ENCODE results near the gene SP2. TPM values are rescaled to one million over a fixed set of nuclear protein-coding genes. Genes with fewer than 3 reads are reported as not detected.

SP2 gene
- total and polyA plus RNA-seq, 2 of the 8 experiments (the other 6 are each of a cell fraction or from before 2014, with no cell fraction given) = 5.6 to 13.8 TPM

DNA sequence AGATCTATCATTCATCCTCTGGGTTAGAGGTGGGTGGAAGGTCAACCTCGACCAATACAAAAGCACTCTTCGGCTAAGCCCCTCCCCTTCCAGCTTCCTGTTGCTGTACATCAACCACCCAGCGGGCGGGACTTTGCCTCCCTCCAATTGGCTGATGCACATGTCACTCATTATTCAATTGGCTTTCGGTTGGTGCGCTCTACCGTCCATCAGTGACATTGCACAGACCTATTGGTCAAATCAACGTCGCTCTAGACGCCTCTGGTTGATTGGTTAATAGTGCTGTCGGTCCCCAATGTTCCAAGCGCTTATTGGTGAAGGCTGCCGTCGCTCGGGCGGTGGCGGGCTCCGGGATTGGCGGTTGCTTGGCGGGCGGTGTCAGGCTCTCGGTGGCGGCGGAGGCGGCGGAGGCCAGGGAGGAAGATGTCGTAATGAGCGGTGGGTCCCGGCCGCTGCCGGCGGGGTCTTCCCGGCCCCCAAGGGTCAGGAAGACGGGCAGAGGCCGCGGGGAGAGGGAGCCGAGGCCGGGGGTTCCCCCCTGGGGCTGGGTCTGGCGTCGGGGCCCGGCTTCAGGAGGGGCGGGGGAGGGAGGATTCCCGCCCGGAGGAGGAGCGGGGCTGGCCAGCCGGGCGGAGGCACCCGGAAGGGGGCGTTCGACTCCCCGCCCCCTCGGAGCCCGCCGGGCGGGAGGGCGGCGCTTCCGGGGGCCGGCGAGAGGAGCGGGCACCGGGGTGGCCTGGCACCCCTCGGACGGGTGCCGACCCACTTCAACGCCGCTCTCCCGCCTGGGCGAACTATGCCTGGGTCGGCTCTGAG is at the start of gene SP2 (continued):
- TF ChIP-seq POLR2AphosphoS5 (IDR thresholded peaks at IDR 0.05; ENCODE audit: low read depth, low read length) = peak; percentile 14; the same call in 1 of the 2 replicates
- TF ChIP-seq SP1 (IDR thresholded peaks at IDR 0.05; ENCODE audit: low read depth, low read length) = peak; percentile 100
- peak; percentile 25; the same call in 1 of the 2 replicates for TF ChIP-seq SIX5 (IDR thresholded peaks at IDR 0.05; ENCODE audit: low read depth, low read length)
- no peak for TF ChIP-seq NRF1 (IDR thresholded peaks at IDR 0.05; ENCODE audit: low read depth, low read length)
- no peak; a peak in 1 of 4 replicates for TF ChIP-seq SIN3A (conservative IDR thresholded peaks at IDR 0.05 in 1 of 2, IDR thresholded peaks at IDR 0.05 in 1 of 2; ENCODE audit: low read depth in 1 of 2, low read length in 2 of 2)
- TF ChIP-seq ASH2L (IDR thresholded peaks at IDR 0.05; ENCODE audit: low read length) = peak; percentile 7
- 0 out of 2 replicates have a peak, but pooled peaks have one; percentile 29 for TF ChIP-seq JUND (IDR thresholded peaks at IDR 0.05; ENCODE audit: low read length)
- peak; percentile 98 for TF ChIP-seq SP4 (IDR thresholded peaks at IDR 0.05; ENCODE audit: low read length)
- TF ChIP-seq PHF8 (conservative IDR thresholded peaks at IDR 0.05; ENCODE audit: low read depth, low read length) = peak; percentile 97
- TF ChIP-seq TCF12 (IDR thresholded peaks at IDR 0.05; ENCODE audit: low read depth, low read length) = peak; percentile 89; the same call in 1 of the 2 replicates
- peak; percentile 90 for TF ChIP-seq CREB1 (IDR thresholded peaks at IDR 0.05)
- peak; percentile 53 to 75 for TF ChIP-seq POLR2A (IDR thresholded peaks at IDR 0.05; ENCODE audit: control extremely low read depth in 1 of 2, low read depth in 2 of 2, low read length in 2 of 2)
